GM21619 (cell line): ENCODE measurements around the gene F7.
"Not testable (repeated sequence)": the region's sequence is repeated elsewhere in the genome, so short reads cannot be mapped to it uniquely, and the experiment has no call there.

Source experiments
- ATAC-seq: cut with Tn5 transposase; IDR thresholded peaks from one replicate; pipeline ENCODE4 v1.9.1; 2021; ENCODE audit not compliant: unreplicated experiment

Gene F7

DNA sequence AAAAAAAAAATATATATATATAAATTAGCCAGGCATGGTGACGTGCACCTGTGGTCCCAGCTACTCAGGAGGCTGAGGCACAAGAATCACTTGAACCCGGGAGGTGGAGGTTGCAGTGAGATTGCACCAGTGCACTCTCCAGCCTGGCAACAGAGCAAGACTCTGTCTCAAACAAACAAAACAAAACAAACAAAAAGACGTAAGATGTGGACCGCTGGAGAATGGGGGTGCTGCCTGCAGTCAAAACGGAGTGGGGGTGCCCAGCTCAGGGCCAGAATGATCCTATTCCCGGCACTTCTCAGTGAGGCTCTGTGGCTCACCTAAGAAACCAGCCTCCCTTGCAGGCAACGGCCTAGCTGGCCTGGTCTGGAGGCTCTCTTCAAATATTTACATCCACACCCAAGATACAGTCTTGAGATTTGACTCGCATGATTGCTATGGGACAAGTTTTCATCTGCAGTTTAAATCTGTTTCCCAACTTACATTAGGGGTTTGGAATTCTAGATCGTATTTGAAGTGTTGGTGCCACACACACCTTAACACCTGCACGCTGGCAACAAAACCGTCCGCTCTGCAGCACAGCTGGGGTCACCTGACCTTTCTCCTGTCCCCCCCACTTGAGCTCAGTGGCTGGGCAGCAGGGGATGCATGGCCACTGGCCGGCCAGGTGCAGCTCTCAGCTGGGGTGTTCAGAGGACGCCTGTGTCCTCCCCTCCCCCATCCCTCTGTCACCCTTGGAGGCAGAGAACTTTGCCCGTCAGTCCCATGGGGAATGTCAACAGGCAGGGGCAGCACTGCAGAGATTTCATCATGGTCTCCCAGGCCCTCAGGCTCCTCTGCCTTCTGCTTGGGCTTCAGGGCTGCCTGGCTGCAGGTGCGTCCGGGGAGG lies at the start of gene F7:
TSS of gene F7 (plus strand) at position 760 of the 889 bp plus-strand sequence. CDS start at position 811, 51 bp downstream.
- ATAC-seq: no peak

GRCh38 chr13:113057084-113057483 lies 48.5 kb upstream of the F7 start:
- ATAC-seq: no peak

DNA sequence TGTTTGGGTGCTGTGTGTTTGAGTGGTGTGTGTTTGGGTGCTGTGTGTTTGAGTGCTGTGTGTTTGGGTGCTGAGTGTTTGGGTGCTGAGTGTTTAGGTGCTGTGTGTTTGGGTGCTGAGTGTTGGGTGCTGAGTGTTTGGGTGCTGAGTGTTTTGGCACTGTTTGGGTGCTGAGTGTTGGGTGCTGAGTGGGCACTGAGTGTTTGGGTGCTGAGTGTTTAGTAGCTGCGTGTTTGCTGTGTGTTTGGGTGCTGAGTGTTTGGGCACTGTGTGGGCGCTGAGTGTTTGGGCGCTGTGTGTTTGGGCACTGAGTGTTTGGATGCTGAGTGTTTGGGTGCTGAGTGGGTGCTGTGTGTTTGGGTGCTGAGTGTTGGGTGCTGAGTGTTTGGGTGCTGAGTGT lies 48.0 kb upstream of the F7 start:
- ATAC-seq: not testable (repeated sequence)

GRCh38 chr13:113058129-113058987 lies 47.2 kb upstream of the F7 start:
- no peak for ATAC-seq

DNA sequence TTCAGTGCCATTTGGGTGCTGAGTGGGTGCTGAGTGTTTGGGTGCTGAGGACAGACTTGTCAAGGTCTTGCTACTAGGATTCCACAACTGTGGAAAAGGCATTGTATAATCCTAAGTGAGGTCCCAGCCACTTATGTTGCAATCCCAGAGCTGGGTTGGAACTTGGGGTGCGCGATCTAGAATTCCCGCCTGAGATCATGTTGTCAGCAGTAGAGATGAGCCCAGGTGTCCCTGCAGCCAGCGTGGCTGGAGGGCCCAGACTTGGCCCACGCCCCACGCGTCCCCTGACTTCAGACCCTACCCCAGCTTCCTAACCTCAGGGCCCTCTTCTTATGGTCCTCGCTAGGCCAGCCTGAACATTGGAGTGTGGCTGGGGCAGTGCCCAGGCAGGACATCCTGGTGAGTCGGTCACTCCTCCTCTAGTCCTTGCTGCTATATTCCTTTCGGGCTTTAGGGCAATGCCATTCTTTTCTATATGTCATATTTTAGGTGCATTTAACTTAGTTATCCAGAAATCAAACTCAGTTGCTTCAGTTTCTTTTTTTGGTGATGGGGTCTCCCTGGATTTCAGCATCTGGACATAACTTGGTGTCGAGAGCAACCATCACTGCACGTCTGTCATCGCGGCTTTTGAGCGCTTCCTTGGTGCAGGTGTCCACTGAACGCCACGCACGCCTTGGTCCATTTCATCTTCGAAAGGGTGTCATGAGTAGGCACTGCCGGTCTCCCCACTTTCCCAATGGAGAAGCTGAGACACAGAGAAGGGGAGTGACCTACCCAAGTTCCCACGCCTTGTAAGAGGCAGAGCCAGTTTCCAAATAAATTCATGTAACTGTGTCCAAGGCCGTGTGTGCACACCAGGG lies 46.4 kb upstream of the F7 start:
- ATAC-seq: no peak

- no peak for ATAC-seq
Measured at GRCh38 chr13:113059891-113060290, 45.7 kb upstream of the F7 start.

DNA sequence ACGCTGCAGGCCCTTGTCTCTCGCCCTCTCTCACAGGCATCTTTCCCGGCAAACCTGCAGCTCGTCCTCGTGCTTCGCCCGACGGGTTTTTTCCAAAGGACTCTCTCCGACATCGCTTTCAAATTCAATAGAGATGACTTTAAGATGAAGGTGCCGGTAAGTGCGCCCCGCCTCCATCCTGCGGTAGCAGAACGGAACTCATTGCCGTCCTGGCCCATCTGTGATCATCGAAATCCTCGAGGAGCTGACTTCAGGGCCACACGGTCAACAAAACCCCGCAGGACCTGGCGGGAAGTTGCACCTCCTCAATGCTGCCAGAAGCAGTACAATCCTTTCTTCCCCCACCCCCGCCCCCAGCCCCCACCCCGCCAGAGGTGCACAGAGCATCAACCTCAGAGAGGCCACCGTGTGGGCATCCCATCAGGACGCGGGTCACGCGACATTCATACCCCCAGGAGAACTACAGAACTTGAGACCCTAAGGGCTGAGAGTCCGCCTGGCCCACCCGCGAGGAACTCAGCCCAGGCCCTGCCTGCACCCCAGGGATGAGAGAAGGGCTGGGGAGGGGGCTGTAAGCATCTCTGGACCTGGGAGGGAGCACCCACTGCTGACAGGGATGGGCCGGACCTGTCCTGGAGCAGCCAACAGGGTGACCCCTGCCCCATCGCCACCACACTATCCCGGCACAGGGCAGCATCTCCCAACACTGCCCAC lies 44.9 kb upstream of the F7 start:
- no peak for ATAC-seq

GRCh38 chr13:113061271-113061625 lies 44.3 kb upstream of the F7 start:
- no peak for ATAC-seq

DNA sequence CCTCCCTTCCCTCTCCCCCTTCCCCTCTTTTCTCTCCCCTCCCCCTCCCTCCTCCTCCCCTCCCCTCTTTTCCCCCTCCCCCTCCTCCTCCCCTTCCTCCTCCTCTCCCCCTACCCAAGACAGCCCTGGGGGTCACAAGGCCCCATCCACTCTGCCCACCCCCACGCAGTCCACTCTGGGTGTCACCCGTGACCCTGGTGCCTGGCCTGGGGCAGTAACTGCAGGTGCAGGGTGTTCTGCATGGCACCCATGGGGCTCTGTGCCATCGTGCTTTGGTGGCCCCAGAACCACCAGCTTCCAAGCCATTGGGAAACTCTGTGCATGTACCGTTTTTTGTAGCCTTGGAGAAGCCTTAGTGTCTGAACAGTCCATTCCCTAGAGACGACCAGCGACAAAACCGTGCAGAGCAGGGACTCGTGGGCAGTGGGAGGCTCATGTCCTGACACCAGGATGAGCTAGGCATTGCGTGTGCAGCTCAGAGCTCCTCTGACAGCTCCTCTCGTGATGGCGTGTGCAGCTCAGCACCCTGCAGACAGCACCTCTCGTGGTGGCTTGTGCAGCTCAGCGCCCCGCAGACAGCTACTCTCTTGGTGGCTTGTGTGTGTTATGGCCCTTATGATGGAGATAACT lies 43.7 kb upstream of the F7 start:
- no peak for ATAC-seq

DNA sequence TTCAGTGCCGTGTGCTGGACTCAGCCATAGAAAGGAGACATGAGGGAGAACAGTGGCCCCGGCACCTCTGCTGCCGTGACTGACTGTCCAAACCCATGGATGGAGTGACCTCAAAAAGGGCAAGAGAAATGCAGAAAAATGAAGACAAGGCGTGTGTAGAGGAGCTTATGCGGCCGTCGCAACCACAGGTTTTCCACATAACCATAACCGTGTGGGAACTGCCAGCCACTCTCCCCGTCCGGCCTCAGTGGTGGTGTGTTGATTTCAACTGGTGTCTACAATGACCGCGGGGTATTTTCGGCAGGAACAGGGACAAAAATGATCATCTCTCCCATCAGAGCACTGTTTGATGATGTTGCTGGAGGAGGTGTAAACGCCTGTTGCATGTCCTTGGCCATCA lies 42.9 kb upstream of the F7 start:
- no peak for ATAC-seq

GRCh38 chr13:113063091-113063491 lies 42.5 kb upstream of the F7 start:
- no peak for ATAC-seq

- ATAC-seq: no peak
Measured at GRCh38 chr13:113064000-113064533, 41.5 kb upstream of the F7 start.

DNA sequence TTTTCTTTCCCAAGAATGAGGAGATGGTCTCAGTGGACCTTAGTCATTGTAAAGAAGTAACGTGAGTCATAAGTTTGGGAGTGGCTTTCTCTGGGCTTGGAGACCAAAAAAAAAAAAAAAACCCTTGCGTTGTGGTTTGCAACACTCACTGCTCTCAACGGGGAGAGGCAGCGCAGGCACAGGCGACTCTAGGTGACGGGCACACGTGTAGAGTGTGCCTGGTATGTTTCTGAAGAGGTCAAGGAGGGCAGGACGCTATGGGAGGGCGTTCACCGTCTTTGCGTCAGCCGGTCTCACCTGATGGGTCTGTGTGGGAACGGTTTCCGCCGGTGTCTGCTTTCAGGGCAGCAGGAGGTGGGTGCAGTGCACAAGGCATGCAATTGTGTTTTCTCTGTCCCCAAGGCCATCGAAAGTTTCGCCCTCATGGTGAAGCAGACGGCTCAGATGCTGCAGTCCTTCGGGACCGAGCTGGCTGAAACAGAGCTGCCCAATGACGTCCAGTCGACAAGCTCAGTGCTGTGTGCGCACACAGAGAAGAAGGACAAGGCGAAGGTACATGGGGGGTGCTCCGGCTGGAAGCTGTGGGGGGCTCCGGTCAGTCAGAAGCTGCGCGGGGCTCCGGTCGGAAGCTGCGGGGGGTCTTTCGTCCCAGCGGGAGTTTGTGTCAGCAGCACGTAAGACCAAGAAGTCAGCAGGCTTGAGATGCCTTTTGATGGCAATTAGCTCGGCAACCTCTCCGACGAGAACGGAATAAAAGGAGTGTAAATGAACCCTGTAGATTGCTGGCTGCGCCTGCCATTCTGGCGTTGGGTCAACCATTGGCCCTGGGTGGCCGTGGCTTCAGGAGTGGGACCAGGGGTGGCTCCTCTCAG lies 40.8 kb upstream of the F7 start:
- no peak for ATAC-seq

DNA sequence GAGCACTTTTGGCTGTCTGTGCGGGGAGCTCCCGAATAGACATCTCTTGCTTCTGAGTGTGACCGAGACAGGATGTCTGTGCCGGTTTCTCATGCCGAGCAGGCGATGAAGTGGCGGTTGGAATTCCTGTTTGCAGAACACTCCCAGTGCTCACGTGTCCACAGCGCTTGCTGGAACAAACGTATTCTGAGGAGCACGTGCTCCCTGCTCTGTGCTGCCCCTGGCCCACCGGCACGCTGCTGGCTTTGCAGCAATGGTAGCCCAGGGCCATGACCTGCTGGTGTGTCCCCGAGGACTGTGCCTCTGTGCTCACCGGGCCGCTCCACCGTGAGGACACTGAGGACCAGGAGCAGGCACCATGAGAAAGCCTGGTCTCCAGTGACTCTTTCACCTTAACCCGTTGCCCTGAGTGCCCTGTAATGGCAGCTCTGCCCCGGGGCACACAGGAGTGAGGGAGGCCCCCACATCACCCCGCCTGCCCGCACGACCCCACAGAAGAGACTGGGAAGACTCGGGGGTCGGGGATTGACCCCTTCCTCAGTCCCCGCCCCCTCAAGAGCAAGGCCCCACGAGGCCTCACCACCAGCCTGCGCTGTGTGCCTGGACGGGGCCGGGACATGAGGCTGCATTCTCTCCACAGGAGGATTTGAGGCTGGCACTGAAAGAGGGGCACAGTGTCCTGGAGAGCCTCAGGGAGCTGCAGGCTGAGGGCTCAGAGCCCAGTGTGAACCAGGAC lies 40.0 kb upstream of the F7 start:
- no peak for ATAC-seq

- ATAC-seq: no peak
Measured at GRCh38 chr13:113066142-113066455, 39.5 kb upstream of the F7 start.

- ATAC-seq: no peak
Measured at GRCh38 chr13:113066746-113067145, 38.8 kb upstream of the F7 start.

DNA sequence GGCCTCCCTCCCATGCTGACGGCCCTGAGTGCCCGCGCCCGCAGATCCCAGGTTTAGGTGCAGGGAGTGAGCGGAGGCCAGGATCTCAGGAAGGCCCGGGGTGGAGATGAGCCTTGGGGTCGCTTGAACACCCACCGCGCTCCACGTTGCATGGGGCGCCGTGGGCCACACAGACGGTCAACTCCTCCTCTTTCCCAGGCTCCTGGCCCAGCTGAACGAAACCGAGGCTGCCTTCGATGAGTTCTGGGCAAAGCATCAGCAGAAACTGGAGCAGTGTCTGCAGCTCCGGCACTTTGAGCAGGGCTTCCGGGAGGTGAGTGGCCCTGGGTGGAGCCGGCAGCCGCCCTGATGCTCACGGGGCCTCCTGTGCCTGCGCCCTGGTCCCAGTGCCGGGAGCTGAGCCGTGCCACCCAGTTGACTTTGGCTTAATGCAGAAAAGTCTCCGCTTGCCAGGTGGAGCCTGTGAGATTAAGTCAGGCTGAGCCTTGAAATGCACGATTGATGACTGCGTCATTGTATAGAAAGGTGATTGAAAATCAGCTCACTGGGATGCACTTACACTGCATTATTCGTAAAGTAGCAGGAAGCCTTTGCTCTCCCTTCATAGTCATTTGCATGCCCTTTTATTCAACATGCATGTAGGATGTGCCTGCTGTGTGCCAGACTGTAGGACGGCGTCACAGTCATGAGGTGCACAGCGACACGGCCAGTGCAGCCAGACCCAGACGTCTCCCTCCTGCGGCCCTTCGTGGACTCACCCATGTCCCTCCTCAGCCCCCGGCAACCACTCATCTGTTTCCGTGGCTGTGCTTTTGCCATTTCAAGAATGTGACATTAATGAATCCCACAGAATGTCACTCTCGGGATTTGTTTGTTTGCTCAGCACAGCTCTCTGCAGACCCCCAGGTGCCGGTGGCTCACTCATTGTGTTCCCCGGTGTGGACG lies 35.5 kb upstream of the F7 start:
- ATAC-seq: no peak
